ENCODE measurements around the gene CNNM4.

CNNM4 gene

DNA sequence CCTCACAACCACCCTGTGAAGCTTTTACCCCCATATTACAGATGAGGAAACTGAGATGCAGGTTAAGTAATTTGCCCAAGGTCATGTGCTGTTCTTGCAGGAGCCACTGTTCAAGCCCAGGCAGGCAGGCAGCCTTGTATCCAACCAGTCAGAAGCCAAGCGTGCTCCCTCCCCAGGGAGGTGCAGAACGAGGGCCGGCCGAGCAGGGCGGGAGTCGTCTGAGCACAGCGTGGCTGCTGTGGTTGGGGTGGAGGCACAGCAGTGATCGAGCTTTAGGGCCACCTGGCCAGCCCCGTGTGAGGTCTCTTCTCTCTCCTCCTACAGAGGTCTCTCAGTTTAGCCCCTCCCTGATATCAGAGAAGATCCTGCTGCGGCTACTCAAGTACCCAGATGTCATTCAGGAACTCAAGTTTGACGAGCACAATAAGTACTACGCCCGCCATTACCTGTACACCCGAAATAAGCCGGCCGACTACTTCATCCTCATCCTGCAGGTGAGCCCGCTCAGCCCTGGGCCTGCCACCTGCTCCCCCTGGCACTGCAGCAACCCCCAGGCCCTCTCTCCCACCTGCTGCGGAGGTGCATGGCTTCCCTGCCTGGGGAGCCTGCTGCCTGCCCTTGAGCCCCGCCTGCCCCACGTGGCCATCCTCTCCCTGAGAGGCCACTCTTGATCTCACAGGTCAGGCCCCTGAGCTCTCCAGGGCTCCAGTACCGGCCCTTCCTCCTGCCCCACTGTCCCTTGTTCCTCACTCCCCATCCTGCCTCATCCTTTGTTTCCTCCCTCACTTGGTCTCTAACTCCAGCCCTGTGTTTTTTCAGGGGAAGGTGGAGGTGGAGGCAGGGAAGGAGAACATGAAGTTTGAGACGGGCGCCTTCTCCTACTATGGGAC is 38.3 kb downstream of the CNNM4 start:
- DNase-seq (ENCODE audit: low read depth), result no peak
- TF ChIP-seq CTCF (IDR thresholded peaks at IDR 0.05; ENCODE audit: control insufficient read depth, insufficient read depth, low read depth, low read length, missing control alignments), result no peak
- no peak overlapping the region for H3K4me3 ChIP-seq (ENCODE audit: control insufficient read depth, low read depth, low read length)

DNA sequence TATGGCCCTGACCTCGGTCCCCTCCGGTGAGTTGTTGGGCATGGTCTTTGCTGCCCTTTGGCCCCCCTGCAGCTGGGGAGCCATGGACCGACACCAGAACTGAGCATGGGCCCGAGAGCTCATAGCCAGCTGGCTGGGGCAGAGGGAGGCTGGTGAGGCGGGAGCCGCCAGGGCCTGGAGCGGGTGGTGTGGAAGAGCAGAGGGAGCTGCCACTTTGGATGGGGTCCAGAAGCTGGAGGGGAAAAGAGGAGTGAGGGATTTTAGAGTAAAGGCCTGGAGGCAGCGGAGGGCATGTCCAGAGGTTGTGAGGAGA is 38.9 kb downstream of the CNNM4 start:
- no peak overlapping the region for H3K4me3 ChIP-seq (ENCODE audit: control insufficient read depth, low read depth, low read length)
- no peak for TF ChIP-seq CTCF (IDR thresholded peaks at IDR 0.05; ENCODE audit: control insufficient read depth, insufficient read depth, low read depth, low read length, missing control alignments)
- no peak for DNase-seq (ENCODE audit: low read depth)

GRCh38 chr2:96800061-96801004 is 39.6 kb downstream of the CNNM4 start:
- TF ChIP-seq CTCF (IDR thresholded peaks at IDR 0.05; ENCODE audit: control insufficient read depth, insufficient read depth, low read depth, low read length, missing control alignments), result no peak
- no peak overlapping the region for H3K4me3 ChIP-seq (ENCODE audit: control insufficient read depth, low read depth, low read length)
- DNase-seq (ENCODE audit: low read depth), result no peak

DNA sequence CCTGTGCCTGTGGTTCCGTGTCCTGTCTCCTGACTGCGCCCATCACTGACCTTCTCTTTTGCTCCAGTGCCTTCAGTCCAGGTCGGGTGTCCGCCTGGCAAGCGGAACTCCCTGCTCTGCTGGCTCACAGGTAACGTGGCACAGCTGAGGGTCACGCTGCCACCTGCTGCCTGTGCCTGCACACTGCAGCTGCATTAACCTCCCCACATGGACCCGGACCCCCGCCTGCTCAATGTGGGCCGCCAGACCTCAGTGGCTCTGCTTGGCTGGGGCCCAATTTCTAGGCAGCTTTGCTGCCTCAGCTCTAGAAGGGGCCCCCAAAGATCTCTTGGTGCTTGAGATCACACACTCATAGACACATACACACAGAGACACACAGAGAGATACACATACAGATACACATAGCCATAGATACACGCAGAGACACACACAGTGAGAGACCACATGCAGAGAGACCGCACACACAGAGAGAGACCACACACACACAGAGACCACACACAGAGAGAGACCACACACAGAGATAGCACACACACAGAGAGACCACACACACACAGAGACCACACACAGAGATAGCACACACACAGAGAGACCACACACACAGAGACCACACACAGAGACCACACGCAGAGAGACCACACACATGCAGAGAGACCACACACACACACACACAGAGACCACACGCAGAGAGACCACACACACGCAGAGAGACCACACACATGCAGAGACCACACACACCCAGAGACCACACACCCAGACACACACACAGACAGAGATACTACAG is 40.5 kb downstream of the CNNM4 start:
- no peak for DNase-seq (ENCODE audit: low read depth)
- TF ChIP-seq CTCF (IDR thresholded peaks at IDR 0.05; ENCODE audit: control insufficient read depth, insufficient read depth, low read depth, low read length, missing control alignments), result peak; percentile 86
- H3K4me3 ChIP-seq (ENCODE audit: control insufficient read depth, low read depth, low read length), result no peak overlapping the region

DNA sequence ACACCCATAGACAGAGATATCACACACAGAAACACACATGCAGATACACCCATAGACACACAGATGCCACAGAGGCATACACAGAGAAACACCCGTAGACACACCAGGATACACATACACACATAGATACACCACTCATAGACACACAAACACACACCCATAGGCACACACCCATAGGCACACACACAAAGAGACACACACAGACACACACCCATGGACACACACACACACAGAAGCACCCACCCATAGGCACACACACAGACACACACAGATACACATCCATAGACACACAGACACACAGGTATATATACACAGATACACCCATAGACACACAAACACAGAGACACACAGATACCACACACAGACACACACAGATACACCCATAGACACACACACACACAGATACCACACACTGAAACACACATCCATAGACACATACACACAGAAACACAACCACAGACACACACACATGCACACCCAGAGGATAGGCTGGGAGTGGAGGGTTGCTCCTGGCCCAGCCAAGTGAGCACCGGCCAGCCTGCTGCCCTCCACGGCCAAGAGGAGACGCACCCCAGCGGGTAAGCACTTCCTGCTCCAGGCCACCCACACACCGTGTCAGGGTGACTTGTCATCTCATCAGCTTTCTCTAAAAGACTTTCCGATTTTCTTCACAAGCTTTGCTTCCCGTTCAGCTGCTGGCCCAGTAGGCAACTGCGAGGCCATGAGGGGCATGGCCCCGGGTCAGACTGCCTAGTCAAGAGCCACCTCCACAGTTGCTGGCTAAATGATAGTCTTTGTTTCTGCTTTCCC is 41.3 kb downstream of the CNNM4 start:
- no peak for TF ChIP-seq CTCF (IDR thresholded peaks at IDR 0.05; ENCODE audit: control insufficient read depth, insufficient read depth, low read depth, low read length, missing control alignments)
- H3K4me3 ChIP-seq (ENCODE audit: control insufficient read depth, low read depth, low read length), result no peak overlapping the region
- no peak for DNase-seq (ENCODE audit: low read depth)

Measured in AG09309 (cell line).